HT1080 (cell line): Measurements from ENCODE around the gene KRT86. TPM values are rescaled to one million over a fixed set of nuclear protein-coding genes. Genes with fewer than 3 reads are reported as not detected.

Source experiments
- DNase-seq: peaks from one replicate; pipeline ENCODE4 v3.0.0-alpha.2; 2015; ENCODE audit warnings: low read depth
- total RNA-seq: library from RNA; depleted of rRNA; stranded (reverse); fragments of >200 nt; shearing (Covaris generic); gene quantifications from 2 replicates; pipeline ENCODE4 v1.2.3, GENCODE V29; 2014

Gene KRT86
- total RNA-seq, 1 experiment from 2014 or later, result 1.2 TPM

- DNase-seq, result no peak
These were observed 10.0 kb upstream of the KRT86 start for GRCh38 chr12:52264435-52264825.

GRCh38 chr12:52266514-52266913 lies 7.9 kb upstream of the KRT86 start:
- DNase-seq, result no peak

DNA sequence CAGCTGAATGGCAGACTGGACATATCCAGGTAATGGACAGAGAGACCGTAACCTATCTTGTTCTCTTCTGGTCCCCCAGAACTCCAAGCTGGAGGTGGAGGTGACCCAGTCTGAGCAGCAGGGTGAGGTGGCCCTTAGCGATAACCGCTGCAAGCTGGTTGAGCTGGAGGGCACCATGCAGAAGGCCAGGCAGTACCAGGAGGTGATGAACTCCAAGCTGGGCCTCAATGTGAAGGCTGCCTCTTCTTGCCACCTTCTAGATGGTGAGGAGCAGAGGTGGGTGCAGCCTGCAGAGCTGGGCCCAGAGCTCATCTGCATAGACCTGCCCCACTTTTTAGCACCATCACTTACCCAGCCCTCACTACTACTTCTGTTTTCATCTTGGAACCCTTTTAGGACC lies 7.2 kb upstream of the KRT86 start:
- no peak for DNase-seq

DNA sequence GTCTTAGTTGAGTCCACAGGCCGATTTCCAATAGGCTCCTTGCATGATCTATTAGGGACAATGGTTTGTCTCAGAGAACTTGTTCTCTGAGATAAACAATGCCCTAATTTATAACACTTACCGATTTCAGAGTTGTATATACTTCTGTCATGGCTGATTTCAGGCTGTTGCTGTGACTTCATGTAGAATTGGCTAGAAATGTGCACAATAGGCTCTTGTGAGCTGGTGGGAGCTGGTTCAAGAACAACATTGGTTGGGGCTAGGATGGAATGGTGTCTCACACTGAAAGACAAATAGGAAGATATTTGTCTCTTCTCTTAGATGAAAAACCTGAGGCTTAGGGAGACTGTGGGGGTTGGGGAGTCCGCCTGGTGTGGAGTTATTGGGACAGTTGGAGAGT lies 6.7 kb upstream of the KRT86 start:
- DNase-seq, result no peak

DNA sequence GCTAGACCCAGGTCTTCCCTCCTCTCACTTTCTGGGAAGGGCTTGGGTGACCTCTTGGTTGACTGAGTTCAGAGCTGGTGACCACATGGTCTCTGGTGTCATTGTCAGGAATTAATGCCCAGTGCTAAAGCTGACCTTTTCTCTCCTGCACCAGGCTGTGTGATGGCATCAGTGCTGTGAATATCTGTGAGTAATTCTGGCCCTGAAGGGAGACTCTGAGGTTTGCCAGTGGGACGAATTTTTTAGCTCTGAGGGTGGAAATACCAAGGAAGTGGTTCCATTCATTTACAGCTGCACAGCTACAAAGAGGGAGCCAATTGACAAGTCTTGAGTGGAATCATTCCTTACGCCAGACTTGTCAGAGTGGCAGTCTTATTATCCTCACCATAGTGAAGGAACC lies 6.2 kb upstream of the KRT86 start:
- peak; percentile 51 for DNase-seq

DNA sequence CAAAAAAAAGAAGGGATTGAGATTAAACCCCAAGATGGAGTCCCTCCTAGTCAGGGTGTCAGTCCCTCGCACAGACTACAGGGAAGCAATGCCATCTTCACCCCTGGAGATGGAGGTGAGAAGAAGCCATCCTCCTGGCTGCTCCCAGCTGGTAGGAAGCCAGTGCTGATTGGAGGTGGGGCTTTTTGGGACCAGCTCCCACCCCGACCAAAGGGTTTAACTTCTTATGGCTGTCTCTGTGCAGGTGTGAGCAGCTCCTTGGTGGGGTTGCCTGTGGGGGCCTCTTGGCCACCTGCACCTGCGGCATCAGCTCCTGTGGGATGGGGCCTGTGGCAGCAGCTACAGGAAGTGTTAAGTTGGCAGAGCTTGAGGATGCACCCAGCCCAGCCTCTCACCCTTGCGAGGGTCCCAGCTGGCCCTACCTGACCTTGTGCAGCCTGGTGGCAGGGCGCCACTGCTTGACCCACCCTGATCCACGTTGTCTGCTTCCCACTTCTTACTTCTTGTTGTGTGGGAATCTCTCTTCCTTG lies 3.8 kb upstream of the KRT86 start:
- DNase-seq, result no peak

DNA sequence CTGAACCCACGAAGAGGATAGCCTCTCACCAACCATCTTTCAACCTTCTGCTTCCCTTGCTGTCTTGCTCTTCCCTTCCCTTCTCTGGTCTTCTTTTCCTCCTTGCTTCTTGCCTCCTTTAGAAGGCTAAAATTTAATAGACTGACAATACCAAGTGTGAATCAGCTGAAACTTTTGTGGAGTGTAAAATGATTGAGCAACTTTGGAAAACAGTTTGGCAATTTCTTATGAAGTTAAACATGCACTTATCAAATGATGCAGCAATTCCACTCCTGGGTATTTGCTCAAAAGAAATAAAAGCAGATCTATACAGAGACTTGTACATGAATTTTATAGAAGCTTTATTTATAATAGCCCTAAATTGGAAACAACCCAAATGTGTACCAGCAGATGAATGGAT lies 3.3 kb upstream of the KRT86 start:
- no peak for DNase-seq

DNA sequence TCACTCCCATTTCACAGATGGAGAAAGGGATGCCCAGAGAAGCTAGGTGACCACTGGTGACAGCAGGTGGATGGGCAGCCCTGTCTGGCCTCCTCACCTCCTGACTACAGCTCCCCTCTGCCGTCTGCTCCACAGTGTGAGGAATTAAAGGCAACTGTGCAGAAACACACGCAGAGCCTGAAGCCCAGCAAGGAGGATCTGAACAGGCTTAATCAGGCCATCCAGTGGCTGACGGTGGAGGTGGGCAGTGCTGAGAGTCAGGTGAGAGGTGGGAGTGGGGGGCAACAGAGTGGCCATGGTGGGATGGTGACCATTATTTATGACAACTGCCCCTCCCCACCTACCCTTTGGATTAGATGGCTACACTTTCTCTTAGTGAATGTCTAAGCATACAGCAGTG lies 1.2 kb downstream of the KRT86 start:
- DNase-seq, result no peak

GRCh38 chr12:52277486-52278245 lies 3.2 kb downstream of the KRT86 start:
- no peak for DNase-seq

DNA sequence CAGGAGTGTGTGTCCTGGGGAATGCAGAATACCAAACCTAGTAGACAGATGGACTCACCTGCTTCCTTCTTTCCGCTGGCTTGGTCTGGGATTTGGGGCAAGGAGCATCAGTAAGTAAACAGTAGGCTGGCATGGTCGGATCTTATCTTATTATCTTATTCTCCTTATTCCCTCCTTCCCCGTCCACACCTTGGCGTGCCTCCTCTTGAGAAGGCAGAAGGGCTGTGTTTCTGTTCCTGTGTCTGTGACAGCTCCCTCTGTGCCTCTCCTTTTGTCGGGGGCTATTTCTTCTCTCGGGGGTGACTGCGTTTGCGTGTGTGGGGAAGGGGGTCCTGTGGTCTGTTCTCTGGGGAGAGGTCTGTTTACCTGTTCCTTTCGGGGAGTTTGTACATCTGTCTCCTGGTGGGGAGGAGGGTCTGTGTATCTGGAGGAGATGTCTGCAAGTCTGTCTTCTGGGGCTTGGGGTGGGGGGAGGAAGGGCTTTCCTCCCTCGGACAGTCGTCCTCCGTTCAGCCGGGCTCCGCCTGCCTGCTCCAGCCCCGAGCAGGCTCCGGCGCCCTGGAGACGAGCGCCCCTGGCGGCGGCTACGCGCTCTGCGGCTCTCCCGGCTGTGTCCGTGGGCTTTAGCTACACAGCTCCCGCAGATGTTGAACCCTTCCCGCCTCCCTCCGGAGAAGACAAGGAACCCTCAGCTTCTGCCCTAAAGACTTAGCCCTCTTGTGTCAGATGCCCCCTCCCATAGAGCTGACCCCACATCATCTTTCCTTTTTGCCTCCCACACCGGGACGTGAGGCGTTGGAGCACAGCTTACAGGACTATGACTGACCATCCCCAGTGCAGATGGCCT lies 4.4 kb downstream of the KRT86 start:
- DNase-seq, result no peak

DNA sequence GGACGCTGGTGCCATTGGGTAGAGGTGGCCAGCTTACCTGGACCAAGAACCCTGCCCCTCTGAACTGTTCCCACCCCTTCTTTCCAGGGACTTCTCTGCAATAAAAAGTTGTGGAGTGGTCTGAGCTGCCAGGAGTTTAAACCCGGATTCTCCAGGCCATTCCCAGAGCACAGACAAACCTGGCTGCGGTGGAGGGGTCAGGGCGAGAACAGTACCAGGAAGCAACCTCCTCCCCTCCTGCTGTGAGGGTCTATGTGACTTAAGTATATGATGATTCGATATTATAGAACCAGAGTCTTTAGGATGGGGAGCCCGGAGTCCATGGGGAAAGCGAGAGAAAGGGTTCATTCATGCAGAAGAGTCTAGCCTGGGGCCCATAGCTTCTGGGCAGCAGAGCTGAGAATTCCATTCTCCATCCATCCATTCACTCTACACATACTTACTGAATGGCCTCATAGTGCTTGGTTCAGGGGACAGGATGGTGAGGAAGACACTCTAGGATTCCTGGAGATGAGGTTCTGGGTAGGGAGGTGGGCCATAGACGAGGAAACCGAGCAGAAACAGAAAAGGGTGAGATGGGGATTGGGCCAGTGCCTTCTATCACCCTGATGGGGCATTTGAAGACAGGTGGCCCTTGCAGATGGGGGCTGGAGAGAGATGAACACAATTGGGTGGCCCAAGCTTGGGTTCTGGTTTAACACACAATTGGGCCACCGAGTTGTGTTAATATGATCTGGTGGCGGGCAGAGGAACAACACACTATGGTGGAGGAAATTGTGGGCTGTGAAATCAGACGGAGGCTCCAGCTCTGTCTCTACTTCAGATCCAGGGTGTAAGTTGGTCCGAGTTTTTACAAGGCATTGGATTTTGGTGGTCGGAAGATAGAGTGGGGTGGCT lies 5.2 kb downstream of the KRT86 start:
- DNase-seq, result no peak

DNA sequence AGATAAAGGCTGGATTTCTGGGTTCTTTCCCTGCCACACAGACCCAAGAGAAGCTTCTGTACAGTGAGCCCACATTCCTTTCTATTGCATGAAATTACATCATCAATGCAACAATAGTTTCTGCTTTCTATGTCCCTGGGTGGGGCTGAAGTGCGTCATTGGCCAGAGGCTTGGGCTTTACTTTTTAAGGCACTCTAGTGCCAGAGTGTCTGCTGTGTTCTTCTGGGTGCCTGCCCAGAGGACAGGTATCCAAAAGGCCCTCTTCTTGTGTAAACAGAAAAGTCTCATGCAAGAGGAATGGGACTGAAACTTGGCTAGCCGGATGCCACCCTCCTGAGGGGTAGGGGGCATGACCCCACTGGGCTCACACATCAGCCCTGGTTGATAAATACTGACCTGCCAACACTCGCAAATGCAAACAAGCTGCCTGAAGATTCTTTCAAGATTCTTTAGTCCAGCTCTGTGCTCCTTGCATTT lies 5.9 kb downstream of the KRT86 start:
- peak; percentile 93 for DNase-seq

DNA sequence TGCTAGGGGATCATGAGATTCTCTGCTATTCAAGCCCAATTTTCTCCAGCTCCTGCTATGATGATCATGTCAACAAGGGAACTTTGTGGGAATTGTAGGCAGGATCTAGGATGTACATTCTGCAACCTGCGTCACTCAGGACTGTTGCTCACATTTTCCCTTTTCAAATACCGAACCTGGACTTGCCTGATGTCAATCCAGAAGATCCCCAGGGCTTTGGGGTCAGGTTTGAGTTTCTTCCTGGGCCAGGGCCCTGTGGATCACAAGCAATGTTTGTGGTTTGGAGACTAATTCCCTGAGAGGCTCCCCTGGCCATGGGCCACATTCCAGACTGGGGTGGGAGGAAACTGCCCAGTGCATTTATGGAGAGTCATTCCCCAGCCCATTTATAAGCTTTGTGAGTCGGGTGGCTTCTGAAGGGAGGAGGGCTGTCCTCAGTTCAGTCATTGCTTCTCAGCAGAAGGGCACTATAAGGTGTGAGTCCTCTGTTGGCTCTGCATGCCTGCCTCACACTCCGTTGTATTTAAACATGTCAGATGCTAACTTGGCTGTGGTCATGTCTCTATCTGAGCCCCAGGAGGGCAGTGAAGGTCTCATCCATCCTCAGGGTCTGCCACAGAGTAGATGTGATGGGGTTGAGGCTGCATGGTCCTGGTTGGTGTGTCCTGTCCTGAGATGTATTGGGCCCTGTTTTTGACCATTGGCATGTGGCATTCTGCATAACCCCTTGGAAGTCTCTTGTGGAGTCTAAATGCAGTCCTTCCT lies 6.5 kb downstream of the KRT86 start:
- DNase-seq, result peak; percentile 97

- DNase-seq, result no peak
These were observed 10.2 kb downstream of the KRT86 start for GRCh38 chr12:52284562-52285171.

- peak; percentile 92 for DNase-seq
These were observed 10.8 kb downstream of the KRT86 start for GRCh38 chr12:52285172-52285745.

DNA sequence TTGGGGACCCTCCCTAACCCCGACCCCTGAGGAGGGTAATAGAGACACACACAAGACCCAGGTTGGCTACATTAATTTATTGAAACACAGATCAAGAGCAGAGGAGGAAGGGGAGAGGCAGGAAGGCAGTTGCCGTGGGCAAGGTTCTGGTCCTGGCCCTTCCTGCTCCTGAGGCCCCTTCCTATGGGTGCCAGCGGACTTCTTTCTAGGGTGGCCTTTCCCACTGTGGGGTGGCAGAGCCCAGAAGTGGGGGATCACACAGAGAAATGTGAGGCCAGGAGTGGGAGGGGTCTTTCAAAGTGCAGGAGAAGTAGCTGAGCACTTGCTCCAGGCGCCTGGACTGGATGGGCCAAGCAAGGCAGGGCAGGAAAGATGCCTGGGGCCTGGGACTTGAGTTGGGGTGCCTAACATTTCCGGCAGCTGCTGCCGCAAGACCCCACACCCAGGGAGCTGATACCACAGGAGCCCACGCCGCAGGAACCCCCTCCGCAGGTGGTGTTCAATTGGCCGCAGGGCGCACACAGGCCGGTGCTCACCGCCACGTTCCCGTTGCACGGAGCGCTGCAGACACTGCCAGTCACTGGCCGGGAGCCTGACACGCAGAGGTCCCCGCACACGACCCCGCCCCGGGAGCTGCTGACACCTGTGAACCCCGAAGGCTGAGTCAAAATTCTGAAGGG lies 11.5 kb downstream of the KRT86 start:
- DNase-seq, result no peak

- peak; percentile 72 for DNase-seq
These were observed 12.7 kb downstream of the KRT86 start for GRCh38 chr12:52286857-52287785.
